Mesenteric fat pad (tissue), 1 donor: Measurements from ENCODE around the gene ANKRD40. TPM values are rescaled to one million over a fixed set of nuclear protein-coding genes. Genes with fewer than 3 reads are reported as not detected.
"Not testable (repeated sequence)": the region's sequence is repeated elsewhere in the genome, so short reads cannot be mapped to it uniquely, and the experiment has no call there.

Source experiments
- DNase-seq: peaks from one replicate; pipeline ENCODE4 v3.0.0-alpha.2; 2020; ENCODE audit warnings: low spot score
- long read RNA-seq: library from polyadenylated mRNA; unstranded; transcript quantifications from one replicate; pipeline ENCODE4 v2.0.0, GENCODE V29; 2020
- total RNA-seq: library from RNA; stranded (reverse); fragmentation: NEBNext Ultra II Directional; extraction: Animal tissue kit (Norgen Biotek cat#: 25700); gene quantifications from one replicate; pipeline ENCODE4 v1.2.1, GENCODE V29; 2021
- donor health status: DM: yes; HTN: yes; CAD: no.

The ANKRD40 gene
- 92.0 TPM for total RNA-seq
- long read RNA-seq, full-length matches to known transcripts: 1 of 16 reads
- long read RNA-seq, partial matches to known transcripts: 4 of 16 reads
- long read RNA-seq, other reads (novel, unspliced or antisense): 11 of 16 reads

- DNase-seq: peak; percentile 94
Measured at GRCh38 chr17:50707289-50708049, at the start of gene ANKRD40. TSS of gene ANKRD40 (minus strand) at chr17:50707914. CDS start at chr17:50707654, 260 bp downstream.

GRCh38 chr17:50754521-50754920 is 46.8 kb upstream of the ANKRD40 start:
- DNase-seq: no peak

- no peak for DNase-seq
Measured at GRCh38 chr17:50749245-50749644, 41.5 kb upstream of the ANKRD40 start.

- DNase-seq: no peak
Measured at GRCh38 chr17:50745631-50746030, 37.9 kb upstream of the ANKRD40 start.

GRCh38 chr17:50739098-50739497 is 31.4 kb upstream of the ANKRD40 start:
- no peak for DNase-seq

GRCh38 chr17:50737118-50737698 is 29.5 kb upstream of the ANKRD40 start:
- DNase-seq: no peak

- no peak for DNase-seq
Measured at GRCh38 chr17:50735287-50735686, 27.6 kb upstream of the ANKRD40 start.

GRCh38 chr17:50731575-50732460 is 24.1 kb upstream of the ANKRD40 start:
- DNase-seq: no peak

- no peak for DNase-seq
Measured at GRCh38 chr17:50728881-50729765, 21.4 kb upstream of the ANKRD40 start.

GRCh38 chr17:50728112-50728429 is 20.4 kb upstream of the ANKRD40 start:
- no peak for DNase-seq

GRCh38 chr17:50725769-50726655 is 18.3 kb upstream of the ANKRD40 start:
- no peak for DNase-seq

- not testable (repeated sequence) for DNase-seq
Measured at GRCh38 chr17:50724622-50725021, 16.9 kb upstream of the ANKRD40 start.

GRCh38 chr17:50722746-50723145 is 15.0 kb upstream of the ANKRD40 start:
- DNase-seq: no peak

- no peak for DNase-seq
Measured at GRCh38 chr17:50721194-50722010, 13.7 kb upstream of the ANKRD40 start.

- DNase-seq: no peak
Measured at GRCh38 chr17:50719924-50720794, 12.4 kb upstream of the ANKRD40 start.

GRCh38 chr17:50719144-50719923 is 11.6 kb upstream of the ANKRD40 start, which contains the start of gene LUC7L3:
TSS of gene LUC7L3 (plus strand) at chr17:50719603. CDS start at chr17:50719733, 130 bp downstream.
- peak; percentile 98 for DNase-seq

GRCh38 chr17:50715471-50715870 is 7.8 kb upstream of the ANKRD40 start:
- DNase-seq: no peak
